Neural cell (in vitro differentiated cells): ENCODE measurements around the gene PLCB1. TPM values are rescaled to one million over a fixed set of nuclear protein-coding genes. Genes with fewer than 3 reads are reported as not detected.

ENCODE experiments used
- H2AFZ ChIP-seq: fragments of 200-600, 300-800 bp; sonication (generic), shearing (Covaris generic); 2 replicates; pipeline ENCODE4 v1.6.0; 2014; ENCODE audit warnings: low read depth, mild to moderate bottlenecking, antibody characterized with exemption, low read length, moderate library complexity
- H3F3A ChIP-seq: fragments of 200-600 bp; shearing (Covaris generic); 2 replicates; pipeline ENCODE4 v1.6.1; 2016; ENCODE audit warnings: mild to moderate bottlenecking, moderate library complexity, mixed read lengths, antibody characterized with exemption, low read length; ENCODE audit not compliant: insufficient read depth, poor library complexity, severe bottlenecking
- H3K27ac ChIP-seq: fragments of 200-600, 300-800 bp; sonication (generic), shearing (Covaris generic); 2 replicates; pipeline ENCODE4 v1.5.1; 2014; ENCODE audit warnings: mild to moderate bottlenecking, low read length, moderate library complexity
- H3K27me3 ChIP-seq: fragments of 300-800, 200-600 bp; sonication (generic), shearing (Covaris generic); 2 replicates; pipeline ENCODE4 v1.6.0; 2014; ENCODE audit warnings: mild to moderate bottlenecking, low read depth, low read length, moderate library complexity; ENCODE audit not compliant: insufficient read depth
- H3K36me3 ChIP-seq: fragments of 300-800, 200-600 bp; sonication (generic), shearing (Covaris generic); 2 replicates; pipeline ENCODE4 v1.5.1; 2014; ENCODE audit warnings: mild to moderate bottlenecking, antibody characterized with exemption, low read length, moderate library complexity; ENCODE audit not compliant: insufficient read depth
- H3K4me2 ChIP-seq: fragments of 300-800, 200-600 bp; sonication (generic), shearing (Covaris generic); 2 replicates; pipeline ENCODE4 v1.6.0; 2014; ENCODE audit warnings: mild to moderate bottlenecking, low read length
- H3K4me3 ChIP-seq: fragments of 300-800, 200-600 bp; sonication (generic), shearing (Covaris generic); 2 replicates; pipeline ENCODE4 v1.5.1; 2014; ENCODE audit warnings: mild to moderate bottlenecking, low read length, moderate library complexity
- H3K79me2 ChIP-seq: fragments of 200-600 bp; shearing (Covaris generic); replicated peaks from 2 replicates; pipeline ENCODE4 v1.6.0; 2014; ENCODE audit warnings: mild to moderate bottlenecking, low read length, moderate library complexity; ENCODE audit not compliant: insufficient read depth
- H3K9ac ChIP-seq: fragments of 300-800, 200-600 bp; sonication (generic), shearing (Covaris generic); 2 replicates; pipeline ENCODE4 v1.6.1; 2016; ENCODE audit warnings: mild to moderate bottlenecking, low read length, mixed read lengths
- H3K9me2 ChIP-seq: fragments of 200-600 bp; shearing (Covaris generic); 2 replicates; pipeline ENCODE4 v1.6.1; 2016; ENCODE audit warnings: mild to moderate bottlenecking, low read length, mixed read lengths; ENCODE audit not compliant: insufficient read depth
- H3K9me3 ChIP-seq: fragments of 200-600, 300-800 bp; sonication (generic), shearing (Covaris generic); 2 replicates; pipeline ENCODE4 v1.6.1; 2016; ENCODE audit warnings: mild to moderate bottlenecking, mixed run types, low read length, moderate library complexity, mixed read lengths
- H4K20me1 ChIP-seq: fragments of 200-600 bp; shearing (Covaris generic); 2 replicates; pipeline ENCODE4 v1.6.1; 2016; ENCODE audit warnings: mild to moderate bottlenecking, mixed run types; ENCODE audit not compliant: insufficient read depth
- EP300 ChIP-seq: fragments of 450-650 bp; conservative IDR thresholded peaks from 2 replicates; pipeline ENCODE4 v1.6.1; 2014; ENCODE audit warnings: antibody characterized with exemption, mild to moderate bottlenecking, moderate library complexity; ENCODE audit not compliant: poor library complexity, severe bottlenecking
- EZH2 ChIP-seq: fragments of 200-600, 300-800 bp; shearing (Covaris generic), sonication (generic); IDR thresholded peaks from 2 replicates; pipeline ENCODE4 v1.6.1; 2014; ENCODE audit warnings: antibody characterized with exemption, low read length, borderline replicate concordance, mild to moderate bottlenecking; ENCODE audit not compliant: insufficient read depth, poor library complexity, severe bottlenecking
- MXI1 ChIP-seq: fragments of 450-650 bp; conservative IDR thresholded peaks from 2 replicates; pipeline ENCODE4 v1.6.1; 2014; ENCODE audit warnings: antibody characterized with exemption, mild to moderate bottlenecking; ENCODE audit not compliant: poor library complexity, severe bottlenecking
- POLR2AphosphoS5 ChIP-seq: IDR thresholded peaks from 2 replicates; pipeline ENCODE4 v1.6.1; 2012
- RAD21 ChIP-seq: fragments of 450-650 bp; conservative IDR thresholded peaks from 2 replicates; pipeline ENCODE4 v1.6.1; 2014; ENCODE audit warnings: antibody characterized with exemption, mild to moderate bottlenecking, moderate library complexity
- REST ChIP-seq: IDR thresholded peaks from 2 replicates; pipeline ENCODE4 v1.6.1; 2012; ENCODE audit warnings: borderline replicate concordance
- SMC3 ChIP-seq: fragments of 450-650 bp; conservative IDR thresholded peaks from 2 replicates; pipeline ENCODE4 v1.6.1; 2014; ENCODE audit warnings: antibody characterized with exemption, mild to moderate bottlenecking, moderate library complexity; ENCODE audit not compliant: poor library complexity
- TAF1 ChIP-seq: IDR thresholded peaks from 2 replicates; pipeline ENCODE4 v1.6.1; 2012; ENCODE audit warnings: low read depth
- polyA plus RNA-seq: library from polyadenylated mRNA; depleted of rRNA; stranded (reverse); fragments of >200 nt; gene quantifications from 2 replicates; pipeline ENCODE4 v1.2.3, GENCODE V29; 2014
- TF ChIP-seq, protein P1 (sequence below): fragments of 450-650 bp; IDR thresholded peaks from 2 replicates; pipeline ENCODE4 v1.5.1; 2014; ENCODE audit warnings: antibody characterized with exemption, mild to moderate bottlenecking, moderate library complexity; ENCODE audit not compliant: poor library complexity, severe bottlenecking

The PLCB1 gene
- polyA plus RNA-seq, 1 donor from 2014 or later: 11.4 TPM

DNA sequence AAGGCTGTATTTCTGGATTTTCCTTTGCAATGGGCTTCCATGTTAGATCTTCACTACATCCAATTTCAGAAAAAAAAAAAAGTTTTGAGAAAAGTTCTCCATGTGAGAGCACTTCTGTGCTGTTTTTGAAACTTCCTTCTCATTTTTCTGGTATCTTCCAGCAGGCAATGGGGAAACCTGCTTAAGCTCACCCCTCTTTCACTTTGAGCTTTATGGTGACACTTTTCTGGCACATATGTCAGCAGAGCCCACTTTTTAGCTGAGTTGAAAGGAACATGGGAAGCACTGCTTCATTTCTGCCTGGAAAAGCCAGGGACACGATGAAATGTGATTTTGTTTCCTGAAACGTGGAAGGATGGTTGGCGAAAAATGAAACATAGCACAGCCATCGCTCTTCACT, 293.7 kb downstream of the PLCB1 start:
- TF ChIP-seq SMC3: no peak
- H3K27ac ChIP-seq: no peak overlapping the region

GRCh38 chr20:8427419-8428040, 295.5 kb downstream of the PLCB1 start:
- no peak overlapping the region for H3K27ac ChIP-seq
- H3K4me2 ChIP-seq: no peak overlapping the region

More for the DNA sequence above, 293.7 kb downstream of the PLCB1 start:
- H3K9me3 ChIP-seq: no peaks in the 10 kb centered on the region
- H3K9me2 ChIP-seq: no peaks in the 10 kb centered on the region
- no peaks in the 10 kb centered on the region for H3K36me3 ChIP-seq
- no peak overlapping the region for H3K9ac ChIP-seq
- no peak overlapping the region for H2AFZ ChIP-seq
- no peaks in the 10 kb centered on the region for H3K79me2 ChIP-seq
- no peaks in the 10 kb centered on the region for H3K27me3 ChIP-seq
- H3K4me3 ChIP-seq: no peak overlapping the region
- no peaks in the 10 kb centered on the region for H3F3A ChIP-seq
- no peak overlapping the region for H3K4me2 ChIP-seq
- no peaks in the 10 kb centered on the region for H4K20me1 ChIP-seq

More at GRCh38 chr20:8427419-8428040, 295.5 kb downstream of the PLCB1 start:
- TF ChIP-seq RAD21 (no peak), EP300 (no peak), MXI1 (no peak), POLR2AphosphoS5 (no peak), SMC3 (no peak), EZH2 (no peak), TAF1 (no peak), REST (no peak)
- TF ChIP-seq, protein P1, sequence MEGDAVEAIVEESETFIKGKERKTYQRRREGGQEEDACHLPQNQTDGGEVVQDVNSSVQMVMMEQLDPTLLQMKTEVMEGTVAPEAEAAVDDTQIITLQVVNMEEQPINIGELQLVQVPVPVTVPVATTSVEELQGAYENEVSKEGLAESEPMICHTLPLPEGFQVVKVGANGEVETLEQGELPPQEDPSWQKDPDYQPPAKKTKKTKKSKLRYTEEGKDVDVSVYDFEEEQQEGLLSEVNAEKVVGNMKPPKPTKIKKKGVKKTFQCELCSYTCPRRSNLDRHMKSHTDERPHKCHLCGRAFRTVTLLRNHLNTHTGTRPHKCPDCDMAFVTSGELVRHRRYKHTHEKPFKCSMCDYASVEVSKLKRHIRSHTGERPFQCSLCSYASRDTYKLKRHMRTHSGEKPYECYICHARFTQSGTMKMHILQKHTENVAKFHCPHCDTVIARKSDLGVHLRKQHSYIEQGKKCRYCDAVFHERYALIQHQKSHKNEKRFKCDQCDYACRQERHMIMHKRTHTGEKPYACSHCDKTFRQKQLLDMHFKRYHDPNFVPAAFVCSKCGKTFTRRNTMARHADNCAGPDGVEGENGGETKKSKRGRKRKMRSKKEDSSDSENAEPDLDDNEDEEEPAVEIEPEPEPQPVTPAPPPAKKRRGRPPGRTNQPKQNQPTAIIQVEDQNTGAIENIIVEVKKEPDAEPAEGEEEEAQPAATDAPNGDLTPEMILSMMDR: no peak
- Histone ChIP-seq H3K79me2 (no peaks in the 10 kb centered on the region), H3K36me3 (no peaks in the 10 kb centered on the region), H3K9ac (no peak overlapping the region), H3F3A (no peaks in the 10 kb centered on the region), H2AFZ (no peak overlapping the region), H3K27me3 (no peaks in the 10 kb centered on the region), H4K20me1 (no peaks in the 10 kb centered on the region), H3K9me3 (no peaks in the 10 kb centered on the region), H3K9me2 (no peaks in the 10 kb centered on the region), H3K4me3 (no peak overlapping the region)
